BLaER1 treated with 17β-estradiol and CSF1 and Interleukin-3, amounts not matched to agents 10 nM and 100 nM (cell line): ENCODE measurements around the gene TMIGD2.

Source experiments
- H3K27ac ChIP-seq, 11 experiments: shearing (Covaris generic); formaldehyde crosslinking; 2 replicates each; pipeline ENCODE4 v1.8.1; 2022
- H3K27me3 ChIP-seq, 11 experiments: shearing (Covaris generic); formaldehyde crosslinking; 2 replicates each; pipeline ENCODE4 v1.8.1; 2022
- H3K36me3 ChIP-seq, 11 experiments: shearing (Covaris generic); formaldehyde crosslinking; 2 replicates each; pipeline ENCODE4 v1.8.1; 2022
- H3K4me1 ChIP-seq, 10 experiments: shearing (Covaris generic); formaldehyde crosslinking; 2 replicates each; pipeline ENCODE4 v1.8.1; 2022
- H3K4me2 ChIP-seq, 11 experiments: shearing (Covaris generic); formaldehyde crosslinking; 2 replicates each; pipeline ENCODE4 v1.8.1; 2022
- H3K4me3 ChIP-seq, 10 experiments: shearing (Covaris generic); formaldehyde crosslinking; 2 replicates each; pipeline ENCODE4 v1.8.1; 2022
- H3K9ac ChIP-seq, 11 experiments: shearing (Covaris generic); formaldehyde crosslinking; 2 replicates each; pipeline ENCODE4 v1.8.1; 2022
- H3K9me3 ChIP-seq, 11 experiments: shearing (Covaris generic); formaldehyde crosslinking; replicated peaks in 1 of 11; 2 replicates each; pipeline ENCODE4 v1.8.1; 2022
- H4K20me1 ChIP-seq, 11 experiments: shearing (Covaris generic); formaldehyde crosslinking; 2 replicates each; pipeline ENCODE4 v1.8.1; 2022
- Cebpa-rat ChIP-seq, 11 experiments: shearing (Covaris generic); IDR thresholded peaks; 2 replicates each; pipeline ENCODE4 v1.8.1; 2022

The TMIGD2 gene

GRCh38 chr19:4305659-4306058, 3.5 kb upstream of the TMIGD2 start:
- no peak overlapping the region for H3K27ac ChIP-seq
- peaks cover 0 to 7% (median 0%) of the 10 kb centered on the region in 11 experiments; a peak in 4 of 22 replicates for H3K9me3 ChIP-seq
- H3K4me2 ChIP-seq, result peak overlapping the region in 5 of 11 experiments; percentile 4 to 35 (median 21); a peak in 4 of 22 replicates
- H3K4me1 ChIP-seq, result peaks cover 10 to 39% (median 27%) of the 10 kb centered on the region in 10 experiments; a peak in 19 of 20 replicates
- no peaks in the 10 kb centered on the region for H3K27me3 ChIP-seq
- TF ChIP-seq Cebpa-rat (IDR thresholded peaks at IDR 0.05), result no peak
- H4K20me1 ChIP-seq, result no peaks in the 10 kb centered on the region; a peak in 1 of 22 replicates
- H3K4me3 ChIP-seq, result no peak overlapping the region
- H3K36me3 ChIP-seq, result peaks cover 0 to 29% (median 12%) of the 10 kb centered on the region in 11 experiments; a peak in 18 of 22 replicates
- no peak overlapping the region for H3K9ac ChIP-seq

- H3K27me3 ChIP-seq, result no peaks in the 10 kb centered on the region
- H3K9ac ChIP-seq, result no peak overlapping the region
- H3K27ac ChIP-seq, result no peak overlapping the region
- 0 out of 20 replicates have a peak overlapping the region, but pooled peaks of 1 of the 10 experiments have one; percentile 60 for H3K4me3 ChIP-seq
- no peaks in the 10 kb centered on the region; a peak in 1 of 22 replicates for H4K20me1 ChIP-seq
- peak overlapping the region in 6 of 11 experiments; percentile 4 to 35 (median 22); a peak in 6 of 22 replicates for H3K4me2 ChIP-seq
- H3K4me1 ChIP-seq, result peaks cover 10 to 39% (median 27%) of the 10 kb centered on the region in 10 experiments; a peak in 19 of 20 replicates
- TF ChIP-seq Cebpa-rat (IDR thresholded peaks at IDR 0.05), result no peak
- H3K36me3 ChIP-seq, result peaks cover 0 to 25% (median 7%) of the 10 kb centered on the region in 11 experiments; a peak in 17 of 22 replicates
- H3K9me3 ChIP-seq, result peaks cover 0 to 2% (median 0%) of the 10 kb centered on the region in 11 experiments; a peak in 4 of 22 replicates
Measured at GRCh38 chr19:4305257-4305612, 3.0 kb upstream of the TMIGD2 start.

GRCh38 chr19:4304538-4305256, 2.5 kb upstream of the TMIGD2 start, which contains the start of gene FSD1:
FSD1 (plus strand) TSS chr19:4304598; CDS start chr19:4304747, 149 bp downstream.
- peak within 1 kb of the TSS; percentile 42 to 70 (median 59) for H3K4me3 ChIP-seq
- no peak within 1 kb of the TSS for H3K27ac ChIP-seq
- peaks cover 10 to 39% (median 27%) of the 10 kb centered on the region in 10 experiments; a peak in 19 of 20 replicates for H3K4me1 ChIP-seq
- no peaks in the 10 kb centered on the region; a peak in 1 of 22 replicates for H4K20me1 ChIP-seq
- H3K4me2 ChIP-seq, result peak within 1 kb of the TSS; percentile 39 to 85 (median 72)
- H3K9ac ChIP-seq, result peak within 1 kb of the TSS in 8 of 11 experiments; percentile 25 to 67 (median 54); a peak in 10 of 22 replicates
- TF ChIP-seq Cebpa-rat (IDR thresholded peaks at IDR 0.05), result no peak
- no peaks in the 10 kb centered on the region for H3K9me3 ChIP-seq
- H3K27me3 ChIP-seq, result no peaks in the 10 kb centered on the region
- peaks cover 0 to 19% (median 5%) of the 10 kb centered on the region in 11 experiments; a peak in 7 of 22 replicates for H3K36me3 ChIP-seq

- Histone ChIP-seq H4K20me1 (no peaks in the 10 kb centered on the region; a peak in 1 of 22 replicates), H3K4me3 (peak overlapping the region; percentile 42 to 70 (median 59)), H3K36me3 (peaks cover 0 to 14% (median 5%) of the 10 kb centered on the region in 11 experiments; a peak in 7 of 22 replicates), H3K4me1 (peaks cover 10 to 39% (median 29%) of the 10 kb centered on the region in 10 experiments; a peak in 19 of 20 replicates), H3K9me3 (no peaks in the 10 kb centered on the region), H3K9ac (peak overlapping the region in 8 of 11 experiments; percentile 25 to 67 (median 54); a peak in 8 of 22 replicates), H3K27ac (no peak overlapping the region), H3K27me3 (no peaks in the 10 kb centered on the region), H3K4me2 (peak overlapping the region; percentile 39 to 77 (median 68))
- no peak for TF ChIP-seq Cebpa-rat (IDR thresholded peaks at IDR 0.05)
Measured at GRCh38 chr19:4303819-4304537, 1.8 kb upstream of the TMIGD2 start.

- Histone ChIP-seq H3K4me2 (peak overlapping the region in 9 of 11 experiments; percentile 31 to 85 (median 74); a peak in 18 of 22 replicates), H3K27me3 (no peaks in the 10 kb centered on the region), H3K9me3 (no peaks in the 10 kb centered on the region), H4K20me1 (peaks cover 0 to 3% (median 0%) of the 10 kb centered on the region in 11 experiments; a peak in 2 of 22 replicates), H3K27ac (peak overlapping the region in 5 of 11 experiments; percentile 2 to 47 (median 39); a peak in 8 of 22 replicates), H3K4me3 (peak overlapping the region in 2 of 10 experiments; percentile 13 to 41; a peak in 3 of 20 replicates), H3K4me1 (peaks cover 11 to 59% (median 46%) of the 10 kb centered on the region in 10 experiments), H3K36me3 (peaks cover 0 to 3% (median 0%) of the 10 kb centered on the region in 11 experiments; a peak in 2 of 22 replicates), H3K9ac (peak overlapping the region in 9 of 11 experiments; percentile 21 to 65 (median 36); a peak in 14 of 22 replicates)
- TF ChIP-seq Cebpa-rat (IDR thresholded peaks at IDR 0.05), result no peak
Measured at GRCh38 chr19:4301590-4302242, 473 bp downstream of the TMIGD2 start.

GRCh38 chr19:4300589-4300988, 1.6 kb downstream of the TMIGD2 start:
- Histone ChIP-seq H3K36me3 (no peaks in the 10 kb centered on the region), H4K20me1 (peaks cover 0 to 4% (median 0%) of the 10 kb centered on the region in 11 experiments; a peak in 2 of 22 replicates), H3K27me3 (no peaks in the 10 kb centered on the region), H3K9me3 (no peaks in the 10 kb centered on the region), H3K9ac (no peak overlapping the region), H3K27ac (no peak overlapping the region), H3K4me2 (no peak overlapping the region), H3K4me3 (no peak overlapping the region), H3K4me1 (peaks cover 16 to 69% (median 56%) of the 10 kb centered on the region in 10 experiments)
- TF ChIP-seq Cebpa-rat (IDR thresholded peaks at IDR 0.05), result no peak

GRCh38 chr19:4298810-4299550, 3.2 kb downstream of the TMIGD2 start:
- no peaks in the 10 kb centered on the region for H3K36me3 ChIP-seq
- H3K4me2 ChIP-seq, result peak overlapping the region in 2 of 11 experiments; percentile 77; a peak in 2 of 22 replicates
- peak overlapping the region in 1 of 11 experiments; percentile 57; a peak in 2 of 22 replicates for H3K9ac ChIP-seq
- no peak for TF ChIP-seq Cebpa-rat (IDR thresholded peaks at IDR 0.05)
- H4K20me1 ChIP-seq, result peaks cover 0 to 4% (median 0%) of the 10 kb centered on the region in 11 experiments; a peak in 1 of 22 replicates
- no peaks in the 10 kb centered on the region for H3K27me3 ChIP-seq
- H3K4me3 ChIP-seq, result no peak overlapping the region
- peaks cover 16 to 63% (median 55%) of the 10 kb centered on the region in 10 experiments for H3K4me1 ChIP-seq
- no peak overlapping the region for H3K27ac ChIP-seq
- H3K9me3 ChIP-seq, result no peaks in the 10 kb centered on the region
